PC-9 (cell line): ENCODE measurements around the gene DCHS1. TPM values are rescaled to one million over a fixed set of nuclear protein-coding genes. Genes with fewer than 3 reads are reported as not detected.
A peak's percentile ranks its signal among the peaks of the same experiment; 100 is the strongest.
"Not testable (repeated sequence)": the region's sequence is repeated elsewhere in the genome, so short reads cannot be mapped to it uniquely, and the experiment has no call there.

ENCODE experiments used
- BruUV-seq: library from RNA; stranded (reverse); fragments of 400-500 nt; replicated peaks from 2 replicates; lab custom pipeline; 2021; lab: Mats Ljungman, UMichigan
- CTCF ChIA-PET: fragments of 300-600 bp; sonication (Branson Sonifier 250); formaldehyde crosslinking; loops from one replicate; lab custom pipeline; 2022; ENCODE audit warnings: antibody characterized with exemption; lab: Charles Lee
- POLR2A ChIA-PET: fragments of 300-600 bp; sonication (Branson Sonifier 250); formaldehyde crosslinking; loops from one replicate; lab custom pipeline; 2022; ENCODE audit warnings: antibody characterized with exemption; ENCODE audit not compliant: unreplicated experiment; lab: Charles Lee
- DNase-seq, 2 experiments: peaks; one replicate each; pipeline versions ENCODE4 v3.0.0 to v3.0.0-alpha.2; 2015 to 2022; ENCODE audit warnings: mixed read lengths in 1 of 2
- H2AFZ ChIP-seq: fragments of 200-600 bp; sonication (generic); 2 replicates; pipeline ENCODE4 v1.8.1; 2017; ENCODE audit warnings: antibody characterized with exemption
- H3F3A ChIP-seq: fragments of 200-600 bp; sonication (generic); 2 replicates; pipeline ENCODE4 v1.8.1; 2017; ENCODE audit warnings: antibody characterized with exemption, mild to moderate bottlenecking, low read depth; ENCODE audit not compliant: insufficient read depth
- H3K27ac ChIP-seq: fragments of 200-600 bp; sonication (generic); 2 replicates; pipeline ENCODE4 v1.6.1; 2016; ENCODE audit warnings: mixed run types
- H3K27me3 ChIP-seq: fragments of 200-600 bp; sonication (generic); 2 replicates; pipeline ENCODE4 v1.6.1; 2016; ENCODE audit warnings: low read depth, mixed run types; ENCODE audit not compliant: insufficient read depth
- H3K36me3 ChIP-seq: fragments of 200-600 bp; sonication (generic); 2 replicates; pipeline ENCODE4 v1.6.1; 2016; ENCODE audit warnings: low read depth, mixed run types
- H3K4me1 ChIP-seq: fragments of 200-600 bp; sonication (generic); replicated peaks from 2 replicates; pipeline ENCODE4 v1.6.1; 2016; ENCODE audit warnings: mixed run types; ENCODE audit not compliant: insufficient read depth
- H3K4me2 ChIP-seq: fragments of 200-600 bp; sonication (generic); 2 replicates; pipeline ENCODE4 v1.6.1; 2017; ENCODE audit warnings: mixed run types
- H3K4me3 ChIP-seq: fragments of 200-600 bp; sonication (generic); 2 replicates; pipeline ENCODE4 v1.6.1; 2016; ENCODE audit warnings: mixed run types
- H3K79me2 ChIP-seq: fragments of 200-600 bp; sonication (generic); 2 replicates; pipeline ENCODE4 v1.6.1; 2017; ENCODE audit warnings: low read depth, mixed run types
- H3K9me2 ChIP-seq: fragments of 200-600 bp; sonication (generic); 2 replicates; pipeline ENCODE4 v1.8.1; 2017; ENCODE audit warnings: mild to moderate bottlenecking; ENCODE audit not compliant: insufficient read depth
- H3K9me3 ChIP-seq: fragments of 200-600 bp; sonication (generic); 2 replicates; pipeline ENCODE4 v1.8.1; 2016; ENCODE audit warnings: low read depth; ENCODE audit not compliant: insufficient read depth
- H4K20me1 ChIP-seq: fragments of 200-600 bp; sonication (generic); 2 replicates; pipeline ENCODE4 v1.8.1; 2017; ENCODE audit not compliant: insufficient read depth
- EZH2 ChIP-seq: fragments of 200-600 bp; sonication (generic); IDR thresholded peaks from 2 replicates; pipeline ENCODE4 v1.8.0; 2017; ENCODE audit warnings: antibody characterized with exemption, low read depth
- intact Hi-C: fragments of 100-400 bp; cut with micrococcal nuclease; formaldehyde crosslinking; loops from one replicate; pipeline ENCODE4 v1.10.0; 2022; ENCODE audit not compliant: unreplicated experiment
- total RNA-seq: library from RNA; stranded (reverse); gene quantifications from 2 replicates; pipeline ENCODE4 v1.2.3, GENCODE V29; 2021
- TF ChIP-seq, protein P1 (sequence below): fragments of 200-600 bp; sonication (generic); conservative IDR thresholded peaks from 2 replicates; pipeline ENCODE4 v1.6.1; 2017; ENCODE audit warnings: mixed run types, antibody characterized with exemption, mild to moderate bottlenecking, moderate library complexity

DCHS1 gene
- total RNA-seq, 1 experiment from 2014 or later = 0.22 TPM

DNA sequence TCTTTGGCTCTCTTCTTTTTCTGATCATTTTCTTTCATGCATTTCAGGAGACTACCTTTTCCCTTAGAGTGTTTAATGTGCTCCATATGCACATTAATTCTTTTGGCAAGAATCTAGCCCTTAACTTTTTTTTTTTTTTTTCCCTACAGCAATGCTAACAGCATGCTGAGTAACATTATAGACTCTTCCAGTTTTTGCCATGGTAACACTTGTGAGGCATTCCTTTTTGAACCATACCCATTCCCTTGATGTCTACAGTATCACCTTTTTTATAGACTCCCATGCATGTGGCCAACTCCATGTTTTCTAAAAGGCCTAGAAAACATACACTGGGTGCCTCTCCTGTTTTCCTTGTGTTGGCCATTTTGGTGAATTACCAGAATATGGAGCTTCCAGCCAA lies 30.4 kb upstream of the DCHS1 start:
- no peak overlapping the region for H3K4me2 ChIP-seq
- H3K27ac ChIP-seq = no peak overlapping the region
- no peak overlapping the region for H2AFZ ChIP-seq
- H3F3A ChIP-seq = no peaks in the 10 kb centered on the region
- no peaks in the 10 kb centered on the region for H3K27me3 ChIP-seq
- intact Hi-C loops = no loop called here
- peaks cover 10% of the 10 kb centered on the region for H3K4me1 ChIP-seq
- ChIA-PET POLR2A (no interaction called here), CTCF (no interaction called here)
- H3K9me3 ChIP-seq = no peaks in the 10 kb centered on the region
- H3K36me3 ChIP-seq = peaks cover 5% of the 10 kb centered on the region; the same call in 1 of the 2 replicates
- H3K79me2 ChIP-seq = peaks cover 21% of the 10 kb centered on the region
- BruUV-seq = no TSS peak
- H4K20me1 ChIP-seq = no peaks in the 10 kb centered on the region
- H3K9me2 ChIP-seq = no peaks in the 10 kb centered on the region
- no peak for DNase-seq
- no peak overlapping the region for H3K4me3 ChIP-seq
- TF ChIP-seq, protein P1, sequence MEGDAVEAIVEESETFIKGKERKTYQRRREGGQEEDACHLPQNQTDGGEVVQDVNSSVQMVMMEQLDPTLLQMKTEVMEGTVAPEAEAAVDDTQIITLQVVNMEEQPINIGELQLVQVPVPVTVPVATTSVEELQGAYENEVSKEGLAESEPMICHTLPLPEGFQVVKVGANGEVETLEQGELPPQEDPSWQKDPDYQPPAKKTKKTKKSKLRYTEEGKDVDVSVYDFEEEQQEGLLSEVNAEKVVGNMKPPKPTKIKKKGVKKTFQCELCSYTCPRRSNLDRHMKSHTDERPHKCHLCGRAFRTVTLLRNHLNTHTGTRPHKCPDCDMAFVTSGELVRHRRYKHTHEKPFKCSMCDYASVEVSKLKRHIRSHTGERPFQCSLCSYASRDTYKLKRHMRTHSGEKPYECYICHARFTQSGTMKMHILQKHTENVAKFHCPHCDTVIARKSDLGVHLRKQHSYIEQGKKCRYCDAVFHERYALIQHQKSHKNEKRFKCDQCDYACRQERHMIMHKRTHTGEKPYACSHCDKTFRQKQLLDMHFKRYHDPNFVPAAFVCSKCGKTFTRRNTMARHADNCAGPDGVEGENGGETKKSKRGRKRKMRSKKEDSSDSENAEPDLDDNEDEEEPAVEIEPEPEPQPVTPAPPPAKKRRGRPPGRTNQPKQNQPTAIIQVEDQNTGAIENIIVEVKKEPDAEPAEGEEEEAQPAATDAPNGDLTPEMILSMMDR = no peak

DNA sequence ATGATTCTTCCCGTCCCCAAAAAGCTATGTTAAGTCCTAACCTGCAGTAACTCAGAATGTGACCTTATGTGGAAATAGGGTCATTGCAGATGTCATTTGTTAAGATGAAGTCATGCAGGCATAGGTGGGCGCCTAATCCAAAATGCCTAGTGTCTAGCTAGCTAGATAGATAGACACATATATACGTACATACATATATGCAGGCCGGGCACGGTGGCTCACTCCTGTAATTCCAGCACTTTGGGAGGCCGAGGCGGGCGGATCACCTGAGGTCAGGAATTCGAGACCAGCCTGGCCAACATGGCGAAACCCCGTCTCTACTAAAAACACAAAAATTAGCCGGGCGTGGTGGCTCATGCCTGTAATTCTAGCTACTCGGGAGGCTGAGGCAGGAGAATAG lies 28.5 kb upstream of the DCHS1 start:
- Histone ChIP-seq H3K79me2 (peaks cover 23% of the 10 kb centered on the region), H3K4me3 (peak overlapping the region; percentile 88), H2AFZ (peak overlapping the region; percentile 88), H3K27ac (0 out of 2 replicates have a peak overlapping the region, but pooled peaks have one; percentile 6), H3K4me2 (peak overlapping the region; percentile 65)
- H4K20me1 ChIP-seq, H3K36me3 ChIP-seq, H3F3A ChIP-seq, POLR2A ChIA-PET, H3K9me2 ChIP-seq, CTCF ChIA-PET, DNase-seq, H3K9me3 ChIP-seq, H3K4me1 ChIP-seq, H3K27me3 ChIP-seq: not testable (repeated sequence)
- intact Hi-C loops = loop anchor here (5.0 kb wide), 1 partner anchor 292 kb away; the partner anchor contains the start of gene SMPD1
- TSS peak; percentile 57 for BruUV-seq

DNA sequence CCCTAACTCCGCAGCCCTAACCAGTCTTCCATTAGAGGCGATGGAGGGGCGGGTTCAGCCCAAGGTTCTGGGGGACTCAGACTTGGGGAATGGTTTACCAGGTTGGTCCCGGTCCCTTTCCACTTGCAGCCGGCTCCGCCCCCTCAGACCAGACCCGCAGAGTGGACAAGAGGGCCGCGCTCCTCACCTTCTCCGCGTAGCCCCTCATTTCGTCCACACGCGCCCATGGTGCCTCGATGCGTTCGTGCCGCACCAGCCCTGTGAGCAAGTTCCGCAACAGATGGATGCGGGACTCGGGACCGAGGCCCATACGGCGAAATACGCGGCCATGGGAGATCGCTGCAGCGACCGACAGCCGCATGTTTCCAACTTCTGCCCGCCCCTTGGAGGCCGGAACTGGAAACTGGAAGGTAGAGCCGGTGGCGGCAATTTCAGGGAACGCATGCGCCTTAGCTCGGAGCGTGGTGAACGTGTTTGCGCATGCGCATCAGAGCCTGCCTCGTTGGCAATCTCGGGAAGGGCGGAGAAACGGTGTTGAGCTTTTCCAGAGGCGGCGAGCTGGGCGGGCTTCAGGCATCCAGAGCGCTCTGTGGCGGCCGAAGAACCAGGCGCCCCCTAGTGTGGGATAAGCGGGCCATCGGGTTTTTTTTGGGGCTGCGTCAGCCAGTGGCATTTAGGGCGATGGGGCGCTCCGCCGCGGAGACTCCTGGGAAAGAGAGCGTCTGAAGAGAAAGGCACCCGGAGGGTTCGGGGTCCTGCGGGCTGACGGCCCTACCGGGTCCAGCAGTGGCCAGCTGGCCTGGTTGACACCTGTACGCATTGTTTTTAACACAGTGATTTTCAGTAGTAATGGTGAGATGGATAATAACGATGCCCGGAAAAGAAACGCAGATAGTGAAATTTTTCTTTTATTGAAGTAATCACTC lies 27.6 kb upstream of the DCHS1 start, which contains the start of gene MRPL17:
Gene MRPL17, minus strand, starts transcription at position 405 of the 926 bp plus-strand sequence. Its CDS starts 44 bp downstream, at position 361.
- ChIA-PET CTCF (interaction anchor here (1.0 to 1.1 kb wide), 3 partner anchors 79 to 304 kb away, joined by 4 to 6 read pairs (median 4); no protein-coding TSS in a partner anchor), POLR2A (interaction anchor here (0.6 to 1.0 kb wide), 6 partner anchors 70 to 669 kb away, joined by 5 to 8 read pairs (median 8); partner anchors contain the start of gene TAF10)
- peak; percentile 89 to 95 for DNase-seq
- H3K27ac ChIP-seq = peak within 1 kb of the TSS; percentile 43
- H3K27me3 ChIP-seq = no peaks in the 10 kb centered on the region
- TF ChIP-seq, protein P1 = peak; percentile 76
- no peak for TF ChIP-seq EZH2
- H3K4me3 ChIP-seq = peak within 1 kb of the TSS; percentile 88
- H3K4me2 ChIP-seq = peak within 1 kb of the TSS; percentile 82
- H2AFZ ChIP-seq = peak within 1 kb of the TSS; percentile 92
- no peaks in the 10 kb centered on the region for H4K20me1 ChIP-seq
- peaks cover 10% of the 10 kb centered on the region for H3K4me1 ChIP-seq
- H3F3A ChIP-seq = 0 out of 2 replicates have a peak, but pooled peaks cover 5% of the 10 kb centered on the region
- peaks cover 23% of the 10 kb centered on the region for H3K79me2 ChIP-seq
- H3K36me3 ChIP-seq = peaks cover 6% of the 10 kb centered on the region; the same call in 1 of the 2 replicates
- H3K9me2 ChIP-seq = no peaks in the 10 kb centered on the region
- BruUV-seq = no TSS peak
- no peaks in the 10 kb centered on the region for H3K9me3 ChIP-seq
- intact Hi-C loops = loop anchor here (1.0 to 5.0 kb wide), 3 partner anchors 71 to 291 kb away; partner anchors contain the start of genes SMPD1 and TAF10
